Kidney tubule cell (primary cell): ENCODE measurements around the gene NTM.

Experiments
- DNase-seq: peaks from one replicate; pipeline ENCODE4 v3.0.0-alpha.2; 2018; ENCODE audit warnings: low spot score

Gene NTM

GRCh38 chr11:132075447-132075846, 705.0 kb downstream of the NTM start:
- DNase-seq = no peak

- no peak for DNase-seq
These were observed 707.0 kb downstream of the NTM start for GRCh38 chr11:132077416-132077815.

- no peak for DNase-seq
These were observed 708.1 kb downstream of the NTM start for GRCh38 chr11:132078264-132079076.

- DNase-seq = no peak
These were observed 709.7 kb downstream of the NTM start for GRCh38 chr11:132080127-132080526.

GRCh38 chr11:132082566-132082965, 712.2 kb downstream of the NTM start:
- no peak for DNase-seq

- DNase-seq = no peak
These were observed 714.0 kb downstream of the NTM start for GRCh38 chr11:132084433-132084832.

GRCh38 chr11:132087148-132087547, 716.7 kb downstream of the NTM start:
- DNase-seq = no peak

GRCh38 chr11:132088551-132088950, 718.1 kb downstream of the NTM start:
- no peak for DNase-seq

- no peak for DNase-seq
These were observed 723.3 kb downstream of the NTM start for GRCh38 chr11:132093536-132094259.

GRCh38 chr11:132094598-132094997, 724.2 kb downstream of the NTM start:
- DNase-seq = peak; percentile 7

- DNase-seq = no peak
These were observed 725.1 kb downstream of the NTM start for GRCh38 chr11:132095230-132096131.

GRCh38 chr11:132096132-132096825, 725.9 kb downstream of the NTM start:
- DNase-seq = no peak

- no peak for DNase-seq
These were observed 729.3 kb downstream of the NTM start for GRCh38 chr11:132099692-132100091.

- DNase-seq = no peak
These were observed 730.2 kb downstream of the NTM start for GRCh38 chr11:132100583-132100982.

GRCh38 chr11:132101881-132102280, 731.5 kb downstream of the NTM start:
- no peak for DNase-seq

GRCh38 chr11:132103021-132103420, 732.6 kb downstream of the NTM start:
- no peak for DNase-seq

GRCh38 chr11:132106096-132106982, 735.9 kb downstream of the NTM start:
- no peak for DNase-seq

GRCh38 chr11:132111316-132111715, 740.9 kb downstream of the NTM start:
- DNase-seq = no peak

- DNase-seq = peak; percentile 82
These were observed 741.4 kb downstream of the NTM start for GRCh38 chr11:132111838-132112237.

GRCh38 chr11:132112846-132113245, 742.4 kb downstream of the NTM start:
- no peak for DNase-seq

GRCh38 chr11:132114185-132114584, 743.8 kb downstream of the NTM start:
- DNase-seq = peak; percentile 50
